GM23338 (cell line): Measurements from ENCODE around the gene ZNF469. TPM values are rescaled to one million over a fixed set of nuclear protein-coding genes. Genes with fewer than 3 reads are reported as not detected.

ENCODE experiments used
- ATAC-seq: fragments of 200-7000 bp; cut with Tn5 transposase; 3 replicates; pipeline ENCODE4 v1.9.1; 2020
- DNase-seq: peaks from one replicate; pipeline ENCODE4 v3.0.0-alpha.2; 2015; ENCODE audit warnings: low spot score
- H2AFZ ChIP-seq: fragments of 200-600 bp; sonication (generic); 2 replicates; pipeline ENCODE4 v1.8.0; 2016; ENCODE audit warnings: antibody characterized with exemption, mild to moderate bottlenecking, moderate library complexity
- H3F3A ChIP-seq: fragments of 200-600 bp; sonication (generic); replicated peaks from 2 replicates; pipeline ENCODE4 v1.8.0; 2017; ENCODE audit warnings: antibody characterized with exemption, mixed run types, low read depth
- H3K27ac ChIP-seq: fragments of 200-600 bp; sonication (generic); 2 replicates; pipeline ENCODE4 v1.6.1; 2016; ENCODE audit warnings: low read depth
- H3K27me3 ChIP-seq: fragments of 200-600 bp; sonication (generic); 2 replicates; pipeline ENCODE4 v1.8.0; 2016; ENCODE audit warnings: mild to moderate bottlenecking, mixed run types, moderate library complexity; ENCODE audit not compliant: insufficient read depth
- H3K36me3 ChIP-seq: fragments of 200-600 bp; sonication (generic); 2 replicates; pipeline ENCODE4 v1.8.0; 2016; ENCODE audit warnings: mild to moderate bottlenecking; ENCODE audit not compliant: insufficient read depth
- H3K4me1 ChIP-seq: fragments of 200-600 bp; sonication (generic); 2 replicates; pipeline ENCODE4 v1.8.0; 2016; ENCODE audit warnings: mild to moderate bottlenecking, moderate library complexity; ENCODE audit not compliant: insufficient read depth
- H3K4me2 ChIP-seq: fragments of 200-600 bp; sonication (generic); 2 replicates; pipeline ENCODE4 v1.7.1; 2017; ENCODE audit warnings: mixed run types
- H3K4me3 ChIP-seq: fragments of 200-600 bp; sonication (generic); 2 replicates; pipeline ENCODE4 v1.6.1; 2016; ENCODE audit warnings: mixed run types
- H3K79me2 ChIP-seq: fragments of 200-600 bp; sonication (generic); replicated peaks from 2 replicates; pipeline ENCODE4 v1.8.0; 2017; ENCODE audit warnings: mild to moderate bottlenecking; ENCODE audit not compliant: insufficient read depth
- H3K9me2 ChIP-seq: fragments of 200-600 bp; sonication (generic); 2 replicates; pipeline ENCODE4 v1.8.0; 2017; ENCODE audit not compliant: insufficient read depth
- H4K20me1 ChIP-seq: fragments of 200-600 bp; sonication (generic); replicated peaks from 2 replicates; pipeline ENCODE4 v1.8.0; 2017; ENCODE audit warnings: mild to moderate bottlenecking; ENCODE audit not compliant: insufficient read depth
- H3K27ac Mint-ChIP-seq: 2 replicates; pipeline ENCODE4 v1.8.0; 2020; ENCODE audit warnings: inconsistent platforms, mild to moderate bottlenecking, moderate library complexity, mixed read lengths
- H3K27me3 Mint-ChIP-seq: 3 replicates; pipeline ENCODE4 v1.8.0; 2022; ENCODE audit warnings: low read depth, mild to moderate bottlenecking, moderate library complexity, mixed read lengths, inconsistent platforms; ENCODE audit not compliant: insufficient read depth, poor library complexity
- H3K36me3 Mint-ChIP-seq: 3 replicates; pipeline ENCODE4 v1.8.0; 2021; ENCODE audit warnings: low read depth, mild to moderate bottlenecking, inconsistent platforms, moderate library complexity, mixed read lengths
- H3K4me1 Mint-ChIP-seq: 3 replicates; pipeline ENCODE4 v1.8.0; 2020; ENCODE audit warnings: mild to moderate bottlenecking, inconsistent platforms, mixed read lengths
- H3K4me3 Mint-ChIP-seq: 3 replicates; pipeline ENCODE4 v1.8.0; 2021; ENCODE audit warnings: moderate library complexity, mild to moderate bottlenecking, inconsistent platforms, mixed read lengths
- H3K9me3 Mint-ChIP-seq: 3 replicates; pipeline ENCODE4 v1.8.0; 2020; ENCODE audit warnings: moderate library complexity, mild to moderate bottlenecking, inconsistent platforms, mixed read lengths
- STAT1 ChIP-seq: IDR thresholded peaks from one replicate; pipeline ENCODE4 v1.6.1; 2016; ENCODE audit warnings: antibody characterized with exemption; ENCODE audit not compliant: unreplicated experiment
- ZNF331 ChIP-seq: fragments of 250-450 bp; sonication (Bioruptor Pico); IDR thresholded peaks from 2 replicates; pipeline ENCODE4 v1.5.0; 2020; ENCODE audit warnings: low read depth, mild to moderate bottlenecking, moderate library complexity
- polyA plus RNA-seq: library from polyadenylated mRNA; unstranded; fragments of >200 nt; fragmentation: Nextera tagmentation; extraction: Ambion mirVana; gene quantifications from 2 replicates; pipeline ENCODE4 v1.2.1, GENCODE V29; 2016
- total RNA-seq: library from RNA; depleted of rRNA; stranded (reverse); fragments of >200 nt; shearing (Covaris generic); gene quantifications from 2 replicates; pipeline ENCODE4 v1.2.3, GENCODE V29; 2014
- TF ChIP-seq, protein P1 (sequence below): fragments of 250-450 bp; sonication (Bioruptor Pico); IDR thresholded peaks from 2 replicates; pipeline ENCODE4 v1.5.0; 2020; ENCODE audit warnings: mild to moderate bottlenecking, moderate library complexity

Gene ZNF469
- total and polyA plus RNA-seq, 2 experiments from 2014 or later: 0.23 to 1.9 TPM

DNA sequence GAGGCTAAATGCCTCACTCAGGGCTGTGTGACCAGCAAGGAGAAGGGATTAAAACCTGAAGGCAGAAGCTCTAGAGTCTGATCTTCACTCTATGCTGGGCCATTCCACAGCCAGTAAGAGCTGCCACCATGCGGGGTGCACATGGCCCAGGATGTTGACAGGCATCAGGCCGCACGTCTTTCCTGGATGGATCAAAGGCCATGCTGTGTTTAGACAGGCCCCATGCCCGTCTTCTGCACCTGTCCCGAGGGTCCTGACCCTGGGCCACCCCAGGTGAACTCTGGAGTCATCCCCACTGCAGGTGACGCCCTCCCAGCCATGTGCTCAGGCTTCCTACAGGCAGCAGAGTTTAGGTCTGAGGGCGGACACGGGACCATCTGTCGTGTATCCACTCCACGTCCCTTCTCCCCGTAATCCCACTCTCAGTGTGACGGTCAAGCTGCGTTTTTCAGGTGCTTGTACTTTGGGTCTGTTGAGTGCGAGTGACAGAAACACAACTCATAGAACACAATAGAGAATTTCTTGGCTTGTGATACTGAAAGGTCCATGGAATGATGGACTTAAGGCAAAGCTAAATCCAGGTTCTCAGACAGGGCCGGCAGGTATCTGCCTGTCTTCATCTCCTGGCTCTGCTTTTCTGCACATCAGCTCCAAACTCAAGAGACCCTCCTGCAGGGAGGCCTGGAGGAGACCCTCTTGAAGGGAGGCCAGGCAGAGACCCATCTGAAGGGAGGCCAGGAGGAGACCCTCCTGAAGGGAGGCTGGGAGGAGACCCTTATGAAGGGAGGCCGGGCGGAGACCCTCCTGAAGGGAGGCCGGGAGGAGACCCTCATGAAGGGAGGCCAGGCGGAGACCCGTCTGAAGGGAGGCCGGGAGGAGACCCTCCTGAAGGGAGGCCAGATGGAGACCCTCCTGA lies 13.2 kb downstream of the ZNF469 start:
- Histone ChIP-seq H3K4me2 (no peak overlapping the region), H4K20me1 (no peaks in the 10 kb centered on the region), H3K4me1 (no peaks in the 10 kb centered on the region), H3K4me3 (no peak overlapping the region), H2AFZ (no peak overlapping the region), H3K36me3 (no peaks in the 10 kb centered on the region), H3F3A (no peaks in the 10 kb centered on the region), H3K79me2 (no peaks in the 10 kb centered on the region), H3K27me3 (no peaks in the 10 kb centered on the region), H3K9me2 (no peaks in the 10 kb centered on the region), H3K27ac (no peak overlapping the region)
- Mint-ChIP-seq H3K27me3 (peaks cover 10% of the 10 kb centered on the region), H3K4me1 (no peaks in the 10 kb centered on the region), H3K27ac (no peak overlapping the region), H3K9me3 (peaks cover 19% of the 10 kb centered on the region), H3K4me3 (no peak overlapping the region), H3K36me3 (peaks cover 9% of the 10 kb centered on the region; the same call in 2 of the 3 replicates)
- DNase-seq (no peak), ATAC-seq (no peak)
- TF ChIP-seq STAT1: no peak
- TF ChIP-seq, protein P1, sequence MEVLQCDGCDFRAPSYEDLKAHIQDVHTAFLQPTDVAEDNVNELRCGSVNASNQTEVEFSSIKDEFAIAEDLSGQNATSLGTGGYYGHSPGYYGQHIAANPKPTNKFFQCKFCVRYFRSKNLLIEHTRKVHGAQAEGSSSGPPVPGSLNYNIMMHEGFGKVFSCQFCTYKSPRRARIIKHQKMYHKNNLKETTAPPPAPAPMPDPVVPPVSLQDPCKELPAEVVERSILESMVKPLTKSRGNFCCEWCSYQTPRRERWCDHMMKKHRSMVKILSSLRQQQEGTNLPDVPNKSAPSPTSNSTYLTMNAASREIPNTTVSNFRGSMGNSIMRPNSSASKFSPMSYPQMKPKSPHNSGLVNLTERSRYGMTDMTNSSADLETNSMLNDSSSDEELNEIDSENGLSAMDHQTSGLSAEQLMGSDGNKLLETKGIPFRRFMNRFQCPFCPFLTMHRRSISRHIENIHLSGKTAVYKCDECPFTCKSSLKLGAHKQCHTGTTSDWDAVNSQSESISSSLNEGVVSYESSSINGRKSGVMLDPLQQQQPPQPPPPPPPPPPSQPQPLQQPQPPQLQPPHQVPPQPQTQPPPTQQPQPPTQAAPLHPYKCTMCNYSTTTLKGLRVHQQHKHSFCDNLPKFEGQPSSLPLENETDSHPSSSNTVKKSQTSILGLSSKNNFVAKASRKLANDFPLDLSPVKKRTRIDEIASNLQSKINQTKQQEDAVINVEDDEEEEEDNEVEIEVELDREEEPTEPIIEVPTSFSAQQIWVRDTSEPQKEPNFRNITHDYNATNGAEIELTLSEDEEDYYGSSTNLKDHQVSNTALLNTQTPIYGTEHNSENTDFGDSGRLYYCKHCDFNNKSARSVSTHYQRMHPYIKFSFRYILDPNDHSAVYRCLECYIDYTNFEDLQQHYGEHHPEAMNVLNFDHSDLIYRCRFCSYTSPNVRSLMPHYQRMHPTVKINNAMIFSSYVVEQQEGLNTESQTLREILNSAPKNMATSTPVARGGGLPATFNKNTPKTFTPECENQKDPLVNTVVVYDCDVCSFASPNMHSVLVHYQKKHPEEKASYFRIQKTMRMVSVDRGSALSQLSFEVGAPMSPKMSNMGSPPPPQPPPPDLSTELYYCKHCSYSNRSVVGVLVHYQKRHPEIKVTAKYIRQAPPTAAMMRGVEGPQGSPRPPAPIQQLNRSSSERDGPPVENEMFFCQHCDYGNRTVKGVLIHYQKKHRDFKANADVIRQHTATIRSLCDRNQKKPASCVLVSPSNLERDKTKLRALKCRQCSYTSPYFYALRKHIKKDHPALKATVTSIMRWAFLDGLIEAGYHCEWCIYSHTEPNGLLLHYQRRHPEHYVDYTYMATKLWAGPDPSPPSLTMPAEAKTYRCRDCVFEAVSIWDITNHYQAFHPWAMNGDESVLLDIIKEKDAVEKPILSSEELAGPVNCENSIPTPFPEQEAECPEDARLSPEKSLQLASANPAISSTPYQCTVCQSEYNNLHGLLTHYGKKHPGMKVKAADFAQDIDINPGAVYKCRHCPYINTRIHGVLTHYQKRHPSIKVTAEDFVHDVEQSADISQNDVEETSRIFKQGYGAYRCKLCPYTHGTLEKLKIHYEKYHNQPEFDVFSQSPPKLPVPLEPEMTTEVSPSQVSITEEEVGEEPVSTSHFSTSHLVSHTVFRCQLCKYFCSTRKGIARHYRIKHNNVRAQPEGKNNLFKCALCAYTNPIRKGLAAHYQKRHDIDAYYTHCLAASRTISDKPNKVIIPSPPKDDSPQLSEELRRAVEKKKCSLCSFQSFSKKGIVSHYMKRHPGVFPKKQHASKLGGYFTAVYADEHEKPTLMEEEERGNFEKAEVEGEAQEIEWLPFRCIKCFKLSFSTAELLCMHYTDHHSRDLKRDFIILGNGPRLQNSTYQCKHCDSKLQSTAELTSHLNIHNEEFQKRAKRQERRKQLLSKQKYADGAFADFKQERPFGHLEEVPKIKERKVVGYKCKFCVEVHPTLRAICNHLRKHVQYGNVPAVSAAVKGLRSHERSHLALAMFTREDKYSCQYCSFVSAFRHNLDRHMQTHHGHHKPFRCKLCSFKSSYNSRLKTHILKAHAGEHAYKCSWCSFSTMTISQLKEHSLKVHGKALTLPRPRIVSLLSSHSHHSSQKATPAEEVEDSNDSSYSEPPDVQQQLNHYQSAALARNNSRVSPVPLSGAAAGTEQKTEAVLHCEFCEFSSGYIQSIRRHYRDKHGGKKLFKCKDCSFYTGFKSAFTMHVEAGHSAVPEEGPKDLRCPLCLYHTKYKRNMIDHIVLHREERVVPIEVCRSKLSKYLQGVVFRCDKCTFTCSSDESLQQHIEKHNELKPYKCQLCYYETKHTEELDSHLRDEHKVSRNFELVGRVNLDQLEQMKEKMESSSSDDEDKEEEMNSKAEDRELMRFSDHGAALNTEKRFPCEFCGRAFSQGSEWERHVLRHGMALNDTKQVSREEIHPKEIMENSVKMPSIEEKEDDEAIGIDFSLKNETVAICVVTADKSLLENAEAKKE (CRISPR knock-in tag): no peak
- no peak for TF ChIP-seq ZNF331 (CRISPR knock-in tag)
